Neural cell (in vitro differentiated cells): ENCODE data around the gene WBP4.

ENCODE experiments used
- CTCF ChIP-seq: fragments of 450-650 bp; IDR thresholded peaks from 2 replicates; pipeline ENCODE4 v1.5.1; 2014; ENCODE audit warnings: antibody characterized with exemption, mild to moderate bottlenecking, moderate library complexity; ENCODE audit not compliant: poor library complexity, severe bottlenecking
- EZH2 ChIP-seq: fragments of 200-600, 300-800 bp; shearing (Covaris generic), sonication (generic); IDR thresholded peaks from 2 replicates; pipeline ENCODE4 v1.6.1; 2014; ENCODE audit warnings: antibody characterized with exemption, low read length, borderline replicate concordance, mild to moderate bottlenecking; ENCODE audit not compliant: insufficient read depth, poor library complexity, severe bottlenecking
- POLR2AphosphoS5 ChIP-seq: IDR thresholded peaks from 2 replicates; pipeline ENCODE4 v1.6.1; 2012
- REST ChIP-seq: IDR thresholded peaks from 2 replicates; pipeline ENCODE4 v1.6.1; 2012; ENCODE audit warnings: borderline replicate concordance
- SMC3 ChIP-seq: fragments of 450-650 bp; conservative IDR thresholded peaks from 2 replicates; pipeline ENCODE4 v1.6.1; 2014; ENCODE audit warnings: antibody characterized with exemption, mild to moderate bottlenecking, moderate library complexity; ENCODE audit not compliant: poor library complexity
- TAF1 ChIP-seq: IDR thresholded peaks from 2 replicates; pipeline ENCODE4 v1.6.1; 2012; ENCODE audit warnings: low read depth

- TF ChIP-seq CTCF (no peak), REST (no peak), SMC3 (no peak), TAF1 (no peak), EZH2 (no peak), POLR2AphosphoS5 (no peak)
Measured at GRCh38 chr13:41058295-41059070, 2.8 kb upstream of the WBP4 start.
